GM12801 (cell line): ENCODE results near the gene CCSER1.

Source experiments
- CTCF ChIP-seq: IDR thresholded peaks from one replicate; pipeline ENCODE4 v1.5.1; 2011; ENCODE audit warnings: control low read depth; ENCODE audit not compliant: insufficient read length; ENCODE audit errors: extremely low read depth

The CCSER1 gene

GRCh38 chr4:91170768-91171167, 1043.6 kb downstream of the CCSER1 start:
- no peak for TF ChIP-seq CTCF

GRCh38 chr4:91171217-91171616, 1044.0 kb downstream of the CCSER1 start:
- TF ChIP-seq CTCF = no peak

- TF ChIP-seq CTCF = no peak
Observed at GRCh38 chr4:91198951-91199350, 1071.8 kb downstream of the CCSER1 start.

GRCh38 chr4:91207535-91207934, 1080.3 kb downstream of the CCSER1 start:
- no peak for TF ChIP-seq CTCF

GRCh38 chr4:91212211-91212610, 1085.0 kb downstream of the CCSER1 start:
- TF ChIP-seq CTCF = no peak

- TF ChIP-seq CTCF = no peak
Observed at GRCh38 chr4:91220315-91220714, 1093.1 kb downstream of the CCSER1 start.

GRCh38 chr4:91222014-91222413, 1094.8 kb downstream of the CCSER1 start:
- TF ChIP-seq CTCF = no peak

GRCh38 chr4:91226867-91227266, 1099.7 kb downstream of the CCSER1 start:
- no peak for TF ChIP-seq CTCF
